Measurements from ENCODE around the gene SNHG17.
A peak's percentile ranks its signal among the peaks of the same experiment; 100 is the strongest.
"Not testable (repeated sequence)": the region's sequence is repeated elsewhere in the genome, so short reads cannot be mapped to it uniquely, and the experiment has no call there.

SNHG17 gene

GRCh38 chr20:38418509-38419204 is 16.5 kb downstream of the SNHG17 start:
- peak; percentile 46 for DNase-seq

GRCh38 chr20:38414769-38415450 is 20.2 kb downstream of the SNHG17 start:
- DNase-seq = no peak

GRCh38 chr20:38412877-38413577 is 22.1 kb downstream of the SNHG17 start:
- no peak for DNase-seq

GRCh38 chr20:38407822-38408221 is 27.3 kb downstream of the SNHG17 start:
- not testable (repeated sequence) for DNase-seq

GRCh38 chr20:38407321-38407720 is 27.8 kb downstream of the SNHG17 start:
- no peak for DNase-seq

- DNase-seq = no peak
These were observed 28.7 kb downstream of the SNHG17 start for GRCh38 chr20:38406476-38406875.

GRCh38 chr20:38405132-38405531 is 30.0 kb downstream of the SNHG17 start:
- DNase-seq = no peak

- no peak for DNase-seq
These were observed 31.1 kb downstream of the SNHG17 start for GRCh38 chr20:38404016-38404415.

- DNase-seq = no peak
These were observed 32.3 kb downstream of the SNHG17 start for GRCh38 chr20:38402816-38403215.

GRCh38 chr20:38402089-38402488 is 33.0 kb downstream of the SNHG17 start:
- DNase-seq = no peak

GRCh38 chr20:38395751-38396395 is 39.3 kb downstream of the SNHG17 start:
- not testable (repeated sequence) for DNase-seq

- DNase-seq = no peak
These were observed 40.0 kb downstream of the SNHG17 start for GRCh38 chr20:38395165-38395564.

- DNase-seq = no peak
These were observed 41.9 kb downstream of the SNHG17 start for GRCh38 chr20:38393259-38393658.

- DNase-seq = peak; percentile 30
These were observed 42.8 kb downstream of the SNHG17 start for GRCh38 chr20:38392356-38392755.

GRCh38 chr20:38387953-38388352 is 47.2 kb downstream of the SNHG17 start:
- no peak for DNase-seq

- no peak for DNase-seq
These were observed 48.3 kb downstream of the SNHG17 start for GRCh38 chr20:38386851-38387250.

GRCh38 chr20:38386004-38386403 is 49.1 kb downstream of the SNHG17 start:
- no peak for DNase-seq

GRCh38 chr20:38383147-38383546 is 52.0 kb downstream of the SNHG17 start:
- no peak for DNase-seq

- DNase-seq = not testable (repeated sequence)
These were observed 57.3 kb downstream of the SNHG17 start for GRCh38 chr20:38377838-38378237.

- no peak for DNase-seq
These were observed 58.0 kb downstream of the SNHG17 start for GRCh38 chr20:38377039-38377685.

- no peak for DNase-seq
These were observed 61.2 kb downstream of the SNHG17 start for GRCh38 chr20:38373898-38374297.

GRCh38 chr20:38373231-38373867 is 61.8 kb downstream of the SNHG17 start:
- DNase-seq = no peak
